OCI-LY1 (cell line): ENCODE results near the gene ZDHHC6.

Source experiments
- EZH2 ChIP-seq: fragments of 200-600 bp; sonication (generic), shearing (Covaris generic); IDR thresholded peaks from 2 replicates; pipeline ENCODE4 v1.8.0; 2017; ENCODE audit warnings: borderline replicate concordance, mixed run types, mild to moderate bottlenecking, antibody characterized with exemption, low read length, moderate library complexity, mixed read lengths
- TF ChIP-seq, protein P1 (sequence below): fragments of 200-600 bp; sonication (generic), shearing (Covaris generic); IDR thresholded peaks from 2 replicates; pipeline ENCODE4 v1.5.1; 2017; ENCODE audit warnings: mild to moderate bottlenecking, antibody characterized with exemption, low read length, moderate library complexity, mixed read lengths

- TF ChIP-seq, protein P1, sequence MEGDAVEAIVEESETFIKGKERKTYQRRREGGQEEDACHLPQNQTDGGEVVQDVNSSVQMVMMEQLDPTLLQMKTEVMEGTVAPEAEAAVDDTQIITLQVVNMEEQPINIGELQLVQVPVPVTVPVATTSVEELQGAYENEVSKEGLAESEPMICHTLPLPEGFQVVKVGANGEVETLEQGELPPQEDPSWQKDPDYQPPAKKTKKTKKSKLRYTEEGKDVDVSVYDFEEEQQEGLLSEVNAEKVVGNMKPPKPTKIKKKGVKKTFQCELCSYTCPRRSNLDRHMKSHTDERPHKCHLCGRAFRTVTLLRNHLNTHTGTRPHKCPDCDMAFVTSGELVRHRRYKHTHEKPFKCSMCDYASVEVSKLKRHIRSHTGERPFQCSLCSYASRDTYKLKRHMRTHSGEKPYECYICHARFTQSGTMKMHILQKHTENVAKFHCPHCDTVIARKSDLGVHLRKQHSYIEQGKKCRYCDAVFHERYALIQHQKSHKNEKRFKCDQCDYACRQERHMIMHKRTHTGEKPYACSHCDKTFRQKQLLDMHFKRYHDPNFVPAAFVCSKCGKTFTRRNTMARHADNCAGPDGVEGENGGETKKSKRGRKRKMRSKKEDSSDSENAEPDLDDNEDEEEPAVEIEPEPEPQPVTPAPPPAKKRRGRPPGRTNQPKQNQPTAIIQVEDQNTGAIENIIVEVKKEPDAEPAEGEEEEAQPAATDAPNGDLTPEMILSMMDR = no peak
- no peak for TF ChIP-seq EZH2
These were observed 58.2 kb downstream of the ZDHHC6 start for GRCh38 chr10:112388548-112388947.
